GM12878 (cell line): ENCODE data around the gene COPZ2. TPM values are rescaled to one million over a fixed set of nuclear protein-coding genes. Genes with fewer than 3 reads are reported as not detected.

ENCODE experiments used
- ATAC-seq: fragments of 200-7000 bp; cut with Tn5 transposase; 3 replicates; pipeline ENCODE4 v1.9.1; 2020; ENCODE audit warnings: mild to moderate bottlenecking, moderate library complexity
- BruUV-seq: library from RNA; stranded (reverse); fragments of 400-500 nt; replicated peaks from 2 replicates; lab custom pipeline; 2021; lab: Mats Ljungman, UMichigan
- CTCF ChIA-PET: fragments of 300-600 bp; sonication (Branson Sonifier 250); formaldehyde crosslinking; extraction: SDS; loops from one replicate; lab custom pipeline; 2021; ENCODE audit warnings: inconsistent platforms; lab: Yijun Ruan, JAX
- POLR2A ChIA-PET: fragments of 350-600 bp; formaldehyde crosslinking; extraction: SDS; loops from one replicate; lab custom pipeline; 2021; ENCODE audit warnings: inconsistent platforms; lab: Charles Lee
- RAD21 ChIA-PET: fragments of 300-600 bp; sonication (Branson Sonifier 250); formaldehyde crosslinking; loops from one replicate; lab custom pipeline; 2023; ENCODE audit warnings: antibody characterized with exemption; ENCODE audit not compliant: unreplicated experiment; lab: Charles Lee
- SMC1A ChIA-PET: fragments of 300-600 bp; sonication (Branson Sonifier 250); formaldehyde crosslinking; loops from one replicate; lab custom pipeline; 2023; ENCODE audit not compliant: unreplicated experiment, uncharacterized antibody; lab: Charles Lee
- DNase-seq: peaks from one replicate; pipeline ENCODE4 v3.0.0-alpha.2; 2011; ENCODE audit warnings: low read depth, low spot score
- FAIRE-seq: peaks from 3 replicates; lab custom pipeline; 2011; peaks lifted over from hg19 to GRCh38; lab: Jason Lieb, UNC
- H2AFZ ChIP-seq: 2 replicates; pipeline ENCODE4 v1.6.0; 2011; ENCODE audit warnings: low read depth, low read length, control low read depth; ENCODE audit not compliant: control insufficient read depth
- H3K27ac ChIP-seq: 2 replicates; pipeline ENCODE4 v1.5.1; 2011; ENCODE audit warnings: control low read depth; ENCODE audit not compliant: control insufficient read depth, insufficient read depth
- H3K27me3 ChIP-seq, 2 experiments: replicated peaks in 1 of 2; 2 replicates each; pipeline versions ENCODE4 v1.6.0 to v1.6.1; 2011; ENCODE audit warnings: low read length in 1 of 2; ENCODE audit not compliant: control insufficient read depth in 2 of 2, insufficient read depth in 2 of 2
- H3K36me3 ChIP-seq, 2 experiments: 2 replicates each; pipeline ENCODE4 v1.5.1; 2011; ENCODE audit warnings: low read length in 1 of 2; ENCODE audit not compliant: control insufficient read depth in 2 of 2, insufficient read depth in 2 of 2
- H3K4me1 ChIP-seq: 2 replicates; pipeline ENCODE4 v1.6.1; 2011; ENCODE audit warnings: mild to moderate bottlenecking, low read length, moderate library complexity, mixed read lengths; ENCODE audit not compliant: control insufficient read depth, insufficient read depth
- H3K4me2 ChIP-seq: 2 replicates; pipeline ENCODE4 v1.6.0; 2011; ENCODE audit warnings: control low read depth; ENCODE audit not compliant: control insufficient read depth, insufficient read depth
- H3K4me3 ChIP-seq: fragments of 200-600 bp; sonication (generic); 2 replicates; pipeline ENCODE4 v1.5.1; 2016
- H3K79me2 ChIP-seq: 2 replicates; pipeline ENCODE4 v1.6.0; 2011; ENCODE audit warnings: low read length; ENCODE audit not compliant: control insufficient read depth, insufficient read depth
- H3K9ac ChIP-seq: 2 replicates; pipeline ENCODE4 v1.8.0; 2011; ENCODE audit warnings: low read length, control low read depth, mixed read lengths; ENCODE audit not compliant: control insufficient read depth, insufficient read depth
- H3K9me3 ChIP-seq: replicated peaks from 3 replicates; pipeline ENCODE4 v1.5.1; 2011; ENCODE audit warnings: mild to moderate bottlenecking, low read length; ENCODE audit not compliant: control insufficient read depth, insufficient read depth
- H4K20me1 ChIP-seq: 2 replicates; pipeline ENCODE4 v1.6.0; 2011; ENCODE audit not compliant: control insufficient read depth, insufficient read depth
- CHD4 ChIP-seq: fragments of 200-600 bp; sonication (generic); IDR thresholded peaks from 2 replicates; pipeline ENCODE4 v1.6.1; 2016; ENCODE audit warnings: mild to moderate bottlenecking
- ESRRA ChIP-seq: IDR thresholded peaks from 2 replicates; pipeline ENCODE4 v1.6.1; 2012; ENCODE audit warnings: mild to moderate bottlenecking, low read length, improper control_type of control experiment
- JUND ChIP-seq: IDR thresholded peaks from 2 replicates; pipeline ENCODE4 v1.6.1; 2012; ENCODE audit warnings: low read depth, mild to moderate bottlenecking, low read length, improper control_type of control experiment, moderate library complexity
- KLF5 ChIP-seq: fragments of 450-650 bp; IDR thresholded peaks from 2 replicates; pipeline ENCODE4 v1.6.1; 2014; ENCODE audit warnings: mild to moderate bottlenecking; ENCODE audit not compliant: partially characterized antibody
- NFYB ChIP-seq: IDR thresholded peaks from 2 replicates; pipeline ENCODE4 v1.6.1; 2011; ENCODE audit warnings: low read depth, mild to moderate bottlenecking, low read length, improper control_type of control experiment, moderate library complexity; ENCODE audit not compliant: insufficient read depth
- NR2C2 ChIP-seq: IDR thresholded peaks from 2 replicates; pipeline ENCODE4 v1.6.1; 2011; ENCODE audit warnings: borderline replicate concordance, low read depth; ENCODE audit not compliant: control insufficient read depth, insufficient read length
- RB1 ChIP-seq: fragments of 450-650 bp; formaldehyde crosslinking; IDR thresholded peaks from 2 replicates; pipeline ENCODE4 v1.6.1; 2017; ENCODE audit warnings: mild to moderate bottlenecking, borderline replicate concordance
- WRNIP1 ChIP-seq: IDR thresholded peaks from 2 replicates; pipeline ENCODE4 v1.6.1; 2011; ENCODE audit warnings: low read depth, low read length, improper control_type of control experiment, borderline replicate concordance
- ZBED1 ChIP-seq: IDR thresholded peaks from 2 replicates; pipeline ENCODE4 v1.6.1; 2016; ENCODE audit warnings: borderline replicate concordance
- WGBS: methylation state at CpG from one replicate; pipeline ENCODE4 v1.1.6; 2016; ENCODE audit warnings: low lambda C conversion rate; ENCODE audit not compliant: insufficient replicate concordance, insufficient coverage; ENCODE audit errors: missing lambda C conversion rate; 5-methylcytosine and 5-hydroxymethylcytosine counted together
- in situ Hi-C: fragments of 300-500 bp; cut with MboI; formaldehyde crosslinking; loops from 9 replicates; pipeline ENCODE4 v1.14.3; 2018; ENCODE audit warnings: mixed read lengths
- intact Hi-C: fragments of 100-400 bp; cut with micrococcal nuclease; formaldehyde crosslinking; loops from one replicate; pipeline ENCODE4 v1.14.2; 2022; ENCODE audit not compliant: unreplicated experiment
- polyA plus RNA-seq, 11 experiments: library from polyadenylated mRNA; depleted of rRNA in 4 of 11; unstranded in 6 of 11; stranded (reverse) in 5 of 11; fragments of >200 nt; fragmentation: Nextera tagmentation in 4 of 11; fragmentation: Illumina TruSeq in 1 of 11; extraction: Ambion mirVana in 4 of 11; extraction: Trizol in 1 of 11; gene quantifications; 1 replicate in 1 of 11; 2 replicates in 10 of 11; pipeline versions ENCODE4 v1.2.1 to v1.2.3, GENCODE V29; 2011 to 2016; ENCODE audit warnings: inconsistent platforms in 2 of 11, missing spikeins in 2 of 11, low read depth in 1 of 11
- total RNA-seq, 4 experiments: library from RNA; depleted of rRNA in 3 of 4; stranded (reverse); fragments of >200 nt in 3 of 4; fragmentation: Illumina TruSeq in 1 of 4; extraction: Trizol in 1 of 4; gene quantifications; 2 replicates each; pipeline versions ENCODE4 v1.2.1 to v1.2.3, GENCODE V29; 2013 to 2021
- TF ChIP-seq, protein P1 (sequence below): IDR thresholded peaks from 2 replicates; pipeline ENCODE4 v1.6.1; 2012; ENCODE audit warnings: low read depth, low read length, improper control_type of control experiment
- TF ChIP-seq, protein P2 (sequence below): IDR thresholded peaks from 2 replicates; pipeline ENCODE4 v1.6.1; 2011; ENCODE audit warnings: mild to moderate bottlenecking, low read depth, low read length, moderate library complexity; ENCODE audit not compliant: insufficient replicate concordance
- TF ChIP-seq, protein P3 (sequence below): fragments of 150-350 bp; IDR thresholded peaks from 2 replicates; pipeline ENCODE4 v1.6.1; 2014; ENCODE audit warnings: mild to moderate bottlenecking, low read depth, low read length
- TF ChIP-seq, protein P4 (sequence below): fragments of 450-650 bp; formaldehyde crosslinking; IDR thresholded peaks from 2 replicates; pipeline ENCODE4 v1.4.0; 2022; ENCODE audit warnings: mild to moderate bottlenecking, moderate library complexity

The COPZ2 gene
- total and polyA plus RNA-seq, 10 of the 15 experiments (the other 5 are each of a cell fraction or from before 2014, with no cell fraction given): 0.20 to 4.3 (median 2.6) TPM

GRCh38 chr17:47983492-47984223 is 53.9 kb downstream of the COPZ2 start (continued):
- TF ChIP-seq, protein P1, sequence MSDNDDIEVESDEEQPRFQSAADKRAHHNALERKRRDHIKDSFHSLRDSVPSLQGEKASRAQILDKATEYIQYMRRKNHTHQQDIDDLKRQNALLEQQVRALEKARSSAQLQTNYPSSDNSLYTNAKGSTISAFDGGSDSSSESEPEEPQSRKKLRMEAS: no peak
- TF ChIP-seq, protein P2, sequence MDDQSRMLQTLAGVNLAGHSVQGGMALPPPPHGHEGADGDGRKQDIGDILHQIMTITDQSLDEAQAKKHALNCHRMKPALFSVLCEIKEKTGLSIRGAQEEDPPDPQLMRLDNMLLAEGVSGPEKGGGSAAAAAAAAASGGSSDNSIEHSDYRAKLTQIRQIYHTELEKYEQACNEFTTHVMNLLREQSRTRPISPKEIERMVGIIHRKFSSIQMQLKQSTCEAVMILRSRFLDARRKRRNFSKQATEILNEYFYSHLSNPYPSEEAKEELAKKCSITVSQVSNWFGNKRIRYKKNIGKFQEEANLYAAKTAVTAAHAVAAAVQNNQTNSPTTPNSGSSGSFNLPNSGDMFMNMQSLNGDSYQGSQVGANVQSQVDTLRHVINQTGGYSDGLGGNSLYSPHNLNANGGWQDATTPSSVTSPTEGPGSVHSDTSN: no peak
- TF ChIP-seq WRNIP1: no peak
- TF ChIP-seq CHD4: no peak
- no peak for TF ChIP-seq ESRRA

- ChIA-PET SMC1A (interaction anchor here (2.9 to 17.2 kb wide), 2 partner anchors 29 to 35 kb away, joined by 8 to 332 read pairs; no protein-coding TSS in a partner anchor), CTCF (interaction anchor here (1.3 to 12.3 kb wide), 3 partner anchors 12 to 34 kb away, joined by 4 to 454 read pairs (median 4); partner anchors contain the start of gene CDK5RAP3), POLR2A (interaction anchor here (0.5 to 0.9 kb wide), 3 partner anchors 9 to 50 kb away, joined by 3 read pairs; no protein-coding TSS in a partner anchor), RAD21 (interaction anchor here (0.8 to 5.0 kb wide), 4 partner anchors 11 to 43 kb away, joined by 3 to 107 read pairs (median 5); no protein-coding TSS in a partner anchor)
- H2AFZ ChIP-seq: no peak overlapping the region
- BruUV-seq: no TSS peak
- intact Hi-C loops: no loop called here
- FAIRE-seq: no peak
- H4K20me1 ChIP-seq: no peaks in the 10 kb centered on the region
- H3K27me3 ChIP-seq: no peaks in the 10 kb centered on the region
- no peak overlapping the region for H3K9ac ChIP-seq
- H3K79me2 ChIP-seq: no peaks in the 10 kb centered on the region
- no peak for DNase-seq
- H3K9me3 ChIP-seq: no peaks in the 10 kb centered on the region
- no peak for ATAC-seq
- H3K4me3 ChIP-seq: no peak overlapping the region
- in situ Hi-C loops: loop anchor here (5.0 kb wide), 1 partner anchor 34 kb away; no protein-coding TSS in a partner anchor
- no peak overlapping the region for H3K4me2 ChIP-seq
- H3K36me3 ChIP-seq: peaks cover 16 to 34% of the 10 kb centered on the region in 2 experiments
- no peaks in the 10 kb centered on the region; the same call in 1 of the 2 replicates for H3K4me1 ChIP-seq
- 88% methylated on average over 9 of the region's 9 CpGs for WGBS
- no peak overlapping the region for H3K27ac ChIP-seq
- TF ChIP-seq RB1 (no peak), KLF5 (no peak), NR2C2 (no peak), ZBED1 (no peak), JUND (no peak), NFYB (no peak)
- TF ChIP-seq, protein P3, sequence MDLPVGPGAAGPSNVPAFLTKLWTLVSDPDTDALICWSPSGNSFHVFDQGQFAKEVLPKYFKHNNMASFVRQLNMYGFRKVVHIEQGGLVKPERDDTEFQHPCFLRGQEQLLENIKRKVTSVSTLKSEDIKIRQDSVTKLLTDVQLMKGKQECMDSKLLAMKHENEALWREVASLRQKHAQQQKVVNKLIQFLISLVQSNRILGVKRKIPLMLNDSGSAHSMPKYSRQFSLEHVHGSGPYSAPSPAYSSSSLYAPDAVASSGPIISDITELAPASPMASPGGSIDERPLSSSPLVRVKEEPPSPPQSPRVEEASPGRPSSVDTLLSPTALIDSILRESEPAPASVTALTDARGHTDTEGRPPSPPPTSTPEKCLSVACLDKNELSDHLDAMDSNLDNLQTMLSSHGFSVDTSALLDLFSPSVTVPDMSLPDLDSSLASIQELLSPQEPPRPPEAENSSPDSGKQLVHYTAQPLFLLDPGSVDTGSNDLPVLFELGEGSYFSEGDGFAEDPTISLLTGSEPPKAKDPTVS: no peak
- TF ChIP-seq, protein P4, sequence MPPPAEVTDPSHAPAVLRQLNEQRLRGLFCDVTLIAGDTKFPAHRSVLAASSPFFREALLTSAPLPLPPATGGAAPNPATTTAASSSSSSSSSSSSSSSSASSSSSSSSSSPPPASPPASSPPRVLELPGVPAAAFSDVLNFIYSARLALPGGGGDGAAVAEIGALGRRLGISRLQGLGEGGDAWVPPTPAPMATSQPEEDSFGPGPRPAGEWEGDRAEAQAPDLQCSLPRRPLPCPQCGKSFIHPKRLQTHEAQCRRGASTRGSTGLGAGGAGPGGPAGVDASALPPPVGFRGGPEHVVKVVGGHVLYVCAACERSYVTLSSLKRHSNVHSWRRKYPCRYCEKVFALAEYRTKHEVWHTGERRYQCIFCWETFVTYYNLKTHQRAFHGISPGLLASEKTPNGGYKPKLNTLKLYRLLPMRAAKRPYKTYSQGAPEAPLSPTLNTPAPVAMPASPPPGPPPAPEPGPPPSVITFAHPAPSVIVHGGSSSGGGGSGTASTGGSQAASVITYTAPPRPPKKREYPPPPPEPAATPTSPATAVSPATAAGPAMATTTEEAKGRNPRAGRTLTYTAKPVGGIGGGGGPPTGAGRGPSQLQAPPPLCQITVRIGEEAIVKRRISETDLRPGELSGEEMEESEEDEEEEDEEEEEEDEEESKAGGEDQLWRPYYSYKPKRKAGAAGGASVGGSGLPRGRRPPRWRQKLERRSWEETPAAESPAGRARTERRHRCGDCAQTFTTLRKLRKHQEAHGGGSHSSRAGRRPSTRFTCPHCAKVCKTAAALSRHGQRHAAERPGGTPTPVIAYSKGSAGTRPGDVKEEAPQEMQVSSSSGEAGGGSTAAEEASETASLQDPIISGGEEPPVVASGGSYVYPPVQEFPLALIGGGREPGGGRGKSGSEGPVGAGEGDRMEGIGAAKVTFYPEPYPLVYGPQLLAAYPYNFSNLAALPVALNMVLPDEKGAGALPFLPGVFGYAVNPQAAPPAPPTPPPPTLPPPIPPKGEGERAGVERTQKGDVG (CRISPR knock-in tag): no peak
Measured at GRCh38 chr17:47982645-47983390, 54.8 kb downstream of the COPZ2 start.
